HG03460 (cell line): ENCODE data around the gene UBXN11.
"Not testable (repeated sequence)": the region's sequence is repeated elsewhere in the genome, so short reads cannot be mapped to it uniquely, and the experiment has no call there.

Source experiments
- ATAC-seq: cut with Tn5 transposase; IDR thresholded peaks from one replicate; pipeline ENCODE4 v1.9.1; 2021; ENCODE audit not compliant: unreplicated experiment

Gene UBXN11

GRCh38 chr1:26307363-26307781 lies 936 bp upstream of the UBXN11 start:
- ATAC-seq: no peak

- ATAC-seq: peak; percentile 13
Measured at GRCh38 chr1:26305667-26306289, 658 bp downstream of the UBXN11 start.

DNA sequence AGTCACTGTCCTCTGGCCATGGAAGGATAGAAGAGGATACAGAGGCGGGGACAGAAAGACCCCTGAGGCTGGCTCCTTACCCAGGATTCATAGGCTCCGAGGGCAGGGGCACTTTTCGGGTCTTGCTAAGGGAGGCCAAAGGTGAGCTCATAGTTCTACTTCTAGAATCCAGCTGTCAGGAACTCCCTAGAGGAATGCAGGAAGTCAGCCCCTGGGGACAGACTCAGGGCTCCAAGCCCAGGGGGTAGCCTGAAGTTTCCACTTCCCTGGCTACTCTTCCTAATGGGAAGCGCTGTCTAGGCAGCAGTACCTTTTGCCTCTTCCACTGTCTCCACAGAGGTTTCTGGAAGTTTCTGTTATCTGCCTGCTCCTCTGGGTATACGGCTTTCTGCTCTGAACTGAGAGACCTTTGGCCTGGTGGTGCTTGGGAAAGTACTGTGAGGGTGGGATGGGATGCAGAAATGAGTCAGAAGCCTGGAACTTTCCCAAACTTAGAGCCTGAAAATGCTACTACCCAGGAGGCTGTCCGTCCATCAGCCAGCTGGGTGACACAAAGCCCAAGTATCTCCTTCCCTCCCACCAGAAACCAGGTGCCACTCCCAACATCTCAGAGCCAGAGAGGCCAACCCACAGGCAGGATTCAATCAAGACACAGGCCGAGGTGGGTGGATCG lies 3.6 kb downstream of the UBXN11 start:
- no peak for ATAC-seq

- ATAC-seq: no peak
Measured at GRCh38 chr1:26300578-26301275, 5.7 kb downstream of the UBXN11 start.

DNA sequence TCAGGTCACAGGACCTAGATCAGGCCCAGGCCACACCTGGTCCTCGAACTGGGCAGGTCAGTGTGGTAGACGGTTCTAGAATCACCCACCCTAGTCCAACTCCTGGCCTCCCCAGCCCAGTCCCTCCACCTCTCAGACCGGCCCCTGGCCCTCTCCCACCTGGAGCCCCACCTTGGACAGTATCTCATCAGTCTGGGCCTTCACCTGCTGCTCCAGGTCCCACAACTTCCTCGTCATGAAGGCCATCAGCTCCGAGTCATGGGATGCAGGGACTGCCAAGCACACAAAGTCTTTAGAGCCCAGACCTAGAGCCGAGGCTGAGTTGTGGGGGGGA lies 8.7 kb downstream of the UBXN11 start:
- ATAC-seq: no peak

GRCh38 chr1:26297057-26297790 lies 9.2 kb downstream of the UBXN11 start:
- ATAC-seq: no peak

DNA sequence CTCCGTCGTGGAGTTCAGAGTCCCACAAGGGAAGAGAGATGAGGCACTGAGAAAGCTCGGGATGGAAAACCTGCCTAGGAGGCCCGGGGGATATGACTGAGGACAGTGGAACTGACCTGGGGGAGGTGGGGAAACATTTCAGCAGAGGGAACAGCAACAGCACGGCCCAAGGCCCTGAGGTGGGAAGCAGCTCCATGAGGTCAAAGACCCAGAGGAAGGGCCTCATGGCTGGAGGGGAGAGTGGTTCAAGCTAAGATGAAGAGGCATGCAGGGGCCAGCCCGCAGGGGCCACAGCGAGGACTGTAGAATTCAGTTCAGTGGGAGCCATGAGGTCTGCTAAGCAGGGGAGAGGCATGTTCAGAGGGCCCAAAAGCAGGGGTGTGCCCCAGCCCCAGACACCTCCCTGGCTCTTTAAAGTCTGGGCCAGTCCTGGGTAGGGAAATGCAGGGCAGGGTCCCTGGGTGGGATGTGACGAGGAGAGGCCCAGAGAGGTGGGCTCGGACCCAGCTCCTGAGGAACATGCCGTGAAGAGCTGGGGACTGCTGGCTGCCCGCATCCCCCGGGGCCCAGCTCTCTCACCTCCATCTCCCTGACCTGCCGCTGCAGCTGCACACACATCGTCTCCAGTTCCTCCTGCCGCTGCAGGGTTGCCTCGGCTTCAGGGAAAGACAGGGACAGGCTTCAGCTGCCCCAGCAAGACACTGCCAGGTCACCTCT lies 9.9 kb downstream of the UBXN11 start:
- ATAC-seq: no peak

DNA sequence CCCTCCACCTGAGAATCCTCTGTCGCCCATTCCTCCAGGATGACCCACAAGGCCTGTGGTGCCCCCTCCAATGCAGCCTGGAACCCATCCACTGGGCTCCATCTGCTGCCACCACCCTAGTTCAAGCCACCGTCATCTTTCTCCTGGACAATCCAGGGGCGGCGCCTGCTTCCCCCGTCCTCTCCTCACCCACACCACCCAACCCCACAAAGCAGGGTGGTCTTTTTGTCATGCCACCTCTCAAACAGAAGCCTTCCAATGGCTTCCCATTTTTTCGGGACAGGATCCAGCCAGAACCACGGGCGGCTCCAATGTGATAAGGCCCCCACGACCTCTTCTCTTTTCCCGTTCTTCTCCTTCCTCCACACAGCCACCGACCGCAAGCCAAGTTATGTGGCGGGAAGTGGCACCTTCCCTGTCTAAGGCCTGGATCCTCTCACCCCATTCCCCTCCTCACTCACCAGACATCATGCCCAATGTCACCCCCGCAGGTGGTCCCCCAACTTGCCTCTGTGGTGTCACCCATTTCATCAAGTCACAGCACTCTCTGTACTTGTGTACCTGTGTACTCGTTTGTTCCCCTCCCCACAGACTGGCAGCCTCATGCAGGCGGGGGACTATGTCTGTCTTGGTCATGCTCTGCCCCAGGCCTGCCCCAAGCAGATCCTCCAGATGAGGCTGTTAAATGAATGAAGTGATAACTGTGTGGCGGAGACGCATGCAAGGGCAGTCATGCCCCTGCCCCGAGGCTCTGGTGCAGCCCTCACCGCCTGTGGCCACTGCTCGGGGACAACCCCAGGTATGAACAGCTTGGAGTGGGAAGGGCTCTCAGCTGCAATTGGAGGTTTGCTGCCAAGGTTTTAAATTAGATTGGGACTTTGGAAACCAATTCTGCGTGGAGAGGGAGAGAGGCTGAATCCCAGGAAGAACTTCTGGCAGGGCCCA lies 11.0 kb downstream of the UBXN11 start:
- no peak for ATAC-seq

GRCh38 chr1:26293911-26294463 lies 12.4 kb downstream of the UBXN11 start:
- ATAC-seq: no peak

DNA sequence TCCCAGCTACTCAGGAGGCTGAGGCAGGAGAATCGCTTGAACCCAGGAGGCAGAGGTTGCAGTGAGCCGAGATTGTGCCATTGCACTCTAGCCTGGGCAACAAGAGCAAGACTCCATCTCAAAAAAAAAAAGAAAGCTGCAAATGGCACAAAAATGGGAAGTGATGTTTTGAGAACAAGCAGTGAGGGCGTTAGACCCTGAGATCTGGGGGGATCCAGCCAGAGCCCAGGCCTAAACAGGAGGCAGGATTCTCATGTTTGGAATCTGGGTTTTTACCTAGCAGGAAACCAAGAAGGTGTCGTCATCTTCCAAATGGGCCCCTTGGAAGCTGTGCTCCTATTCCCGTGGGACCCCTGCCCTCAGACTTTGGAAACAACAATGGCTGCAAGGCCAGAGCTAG lies 13.7 kb downstream of the UBXN11 start:
- ATAC-seq: not testable (repeated sequence)

- no peak for ATAC-seq
Measured at GRCh38 chr1:26291939-26292338, 14.5 kb downstream of the UBXN11 start.

DNA sequence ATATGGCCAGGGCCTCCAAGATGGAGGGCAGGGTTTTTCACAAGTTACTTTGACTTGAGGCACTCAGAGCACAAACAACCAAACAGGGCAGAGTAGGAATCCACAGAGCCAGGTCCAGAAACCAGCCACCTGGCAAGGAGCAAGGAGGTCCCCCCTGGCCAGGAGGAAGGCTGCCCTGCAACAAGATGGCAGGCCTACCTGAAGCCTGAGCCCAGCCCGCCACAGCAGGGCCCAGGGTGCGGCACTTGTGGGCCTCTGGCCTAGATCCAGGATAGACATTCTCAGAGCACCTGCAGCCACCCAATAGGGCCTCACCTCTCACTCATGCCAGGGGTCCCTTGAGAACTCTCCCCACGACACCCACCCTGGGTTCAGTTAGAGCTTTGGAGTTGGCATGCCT lies 15.0 kb downstream of the UBXN11 start:
- ATAC-seq: no peak

DNA sequence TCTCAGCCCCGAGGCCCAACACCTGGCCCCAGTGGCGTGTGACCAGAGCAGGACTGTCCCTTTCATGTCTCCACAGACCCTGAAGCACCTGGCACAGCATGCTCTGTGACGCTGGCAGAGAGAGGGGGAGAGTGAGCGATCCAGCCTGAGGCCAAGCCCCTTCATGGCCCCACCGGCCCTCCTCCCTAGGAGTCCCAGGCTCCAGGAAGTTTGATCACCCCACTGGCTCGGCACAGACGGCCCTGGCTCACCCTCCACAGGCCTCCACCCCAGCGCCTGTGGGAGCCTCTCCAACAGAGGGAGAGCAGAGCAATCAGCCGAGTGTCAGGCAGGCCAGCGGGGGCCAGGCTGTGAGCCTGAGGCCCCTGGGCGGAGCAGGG lies 15.6 kb downstream of the UBXN11 start:
- ATAC-seq: no peak

- ATAC-seq: no peak
Measured at GRCh38 chr1:26290122-26290881, 16.1 kb downstream of the UBXN11 start.

- peak; percentile 34 for ATAC-seq
Measured at GRCh38 chr1:26289158-26290059, 17.0 kb downstream of the UBXN11 start.

- no peak for ATAC-seq
Measured at GRCh38 chr1:26288311-26288941, 18.0 kb downstream of the UBXN11 start.

DNA sequence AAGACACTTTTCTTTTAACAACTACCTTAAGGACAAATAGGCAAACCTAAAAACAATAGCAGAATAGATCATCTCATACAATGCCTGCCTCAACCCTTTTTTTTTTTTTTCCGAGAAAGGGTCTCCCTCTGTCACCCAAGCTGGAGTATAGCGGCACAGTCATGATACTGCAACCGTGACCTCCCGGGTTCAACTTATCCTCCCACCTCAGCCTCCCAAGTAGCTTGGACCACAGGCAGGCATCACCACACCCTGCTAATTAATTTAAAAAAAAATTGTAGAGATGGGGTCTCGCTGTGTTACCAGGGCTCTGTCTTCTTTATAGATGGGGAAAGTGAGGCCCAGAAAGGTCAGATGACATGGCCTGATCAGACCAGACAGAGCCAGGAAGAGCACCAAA lies 18.6 kb downstream of the UBXN11 start:
- no peak for ATAC-seq
